ENCODE data around the gene TADA2A. TPM values are rescaled to one million over a fixed set of nuclear protein-coding genes. Genes with fewer than 3 reads are reported as not detected.

Gene TADA2A
- total RNA-seq, 1 experiment from 2014 or later = 29.4 TPM

DNA sequence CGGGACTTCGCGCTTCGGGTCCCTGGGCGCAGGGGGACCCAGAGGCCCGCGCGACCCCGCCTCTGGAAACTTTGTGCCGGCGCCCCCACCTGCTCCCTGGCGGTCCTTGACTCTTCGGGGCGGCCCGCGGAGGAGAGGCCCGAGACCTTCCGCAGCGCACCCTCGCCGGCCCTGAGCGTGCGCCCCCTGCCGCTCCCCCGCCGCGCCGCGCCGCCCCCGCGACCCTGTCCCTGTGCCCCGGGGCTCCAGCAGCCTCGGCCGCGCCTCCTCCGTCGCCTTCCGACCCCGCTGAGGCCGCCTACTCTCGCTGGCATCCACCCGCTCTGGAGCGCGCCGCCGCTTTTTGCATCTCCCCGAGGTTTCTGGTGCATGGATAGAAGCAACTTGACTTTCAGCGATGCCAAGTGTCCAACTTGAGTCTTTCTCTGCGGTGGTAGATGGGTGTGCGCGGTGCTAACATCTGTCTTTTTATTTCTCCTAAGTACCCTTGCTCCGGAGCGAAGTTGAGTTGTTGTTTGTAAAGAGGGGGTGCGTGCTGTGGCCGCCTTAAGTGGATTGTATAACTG is 83.4 kb downstream of the TADA2A start:
- Histone ChIP-seq H3K36me3 (ENCODE audit: control insufficient read depth, insufficient read depth, low read length) (no peaks in the 10 kb centered on the region), H3K4me1 (peaks cover 22% of the 10 kb centered on the region), H3K4me3 (ENCODE audit: low read depth, low read length) (peak overlapping the region; percentile 65), H3K9me3 (no peaks in the 10 kb centered on the region), H3K27me3 (replicated peaks; ENCODE audit: control insufficient read depth, insufficient read depth, low read length) (no peaks in the 10 kb centered on the region)
- no TSS peak for BruUV-seq (replicated peaks)
- ChIA-PET POLR2A (interaction anchor here (0.5 to 1.0 kb wide), 7 partner anchors 13 to 290 kb away, joined by 3 to 6 read pairs (median 3); partner anchors contain the start of genes ACACA, SYNRG and TADA2A), CTCF (no interaction called here)
- Mint-ChIP-seq H3K9me3 (ENCODE audit: unreplicated experiment) (no peaks in the 10 kb centered on the region), H3K36me3 (ENCODE audit: insufficient read depth, unreplicated experiment) (peaks cover 22% of the 10 kb centered on the region), H3K4me1 (ENCODE audit: low read depth, unreplicated experiment) (peaks cover 45% of the 10 kb centered on the region), H3K4me3 (ENCODE audit: unreplicated experiment) (peak overlapping the region; percentile 93), H3K27me3 (ENCODE audit: insufficient read depth, unreplicated experiment) (no peaks in the 10 kb centered on the region), H3K27ac (ENCODE audit: unreplicated experiment) (peak overlapping the region; percentile 78)
- peak; percentile 76 to 87 for DNase-seq
- intact Hi-C loops (cut with micrococcal nuclease; ENCODE audit: unreplicated experiment) = no loop called here
- TF ChIP-seq CTCF (IDR thresholded peaks at IDR 0.05; ENCODE audit: insufficient read depth in 1 of 2, low read depth in 1 of 2, low read length in 1 of 2, severe bottlenecking in 1 of 2, unreplicated experiment in 1 of 2) = peak in 1 of 2 experiments; percentile 51

DNA sequence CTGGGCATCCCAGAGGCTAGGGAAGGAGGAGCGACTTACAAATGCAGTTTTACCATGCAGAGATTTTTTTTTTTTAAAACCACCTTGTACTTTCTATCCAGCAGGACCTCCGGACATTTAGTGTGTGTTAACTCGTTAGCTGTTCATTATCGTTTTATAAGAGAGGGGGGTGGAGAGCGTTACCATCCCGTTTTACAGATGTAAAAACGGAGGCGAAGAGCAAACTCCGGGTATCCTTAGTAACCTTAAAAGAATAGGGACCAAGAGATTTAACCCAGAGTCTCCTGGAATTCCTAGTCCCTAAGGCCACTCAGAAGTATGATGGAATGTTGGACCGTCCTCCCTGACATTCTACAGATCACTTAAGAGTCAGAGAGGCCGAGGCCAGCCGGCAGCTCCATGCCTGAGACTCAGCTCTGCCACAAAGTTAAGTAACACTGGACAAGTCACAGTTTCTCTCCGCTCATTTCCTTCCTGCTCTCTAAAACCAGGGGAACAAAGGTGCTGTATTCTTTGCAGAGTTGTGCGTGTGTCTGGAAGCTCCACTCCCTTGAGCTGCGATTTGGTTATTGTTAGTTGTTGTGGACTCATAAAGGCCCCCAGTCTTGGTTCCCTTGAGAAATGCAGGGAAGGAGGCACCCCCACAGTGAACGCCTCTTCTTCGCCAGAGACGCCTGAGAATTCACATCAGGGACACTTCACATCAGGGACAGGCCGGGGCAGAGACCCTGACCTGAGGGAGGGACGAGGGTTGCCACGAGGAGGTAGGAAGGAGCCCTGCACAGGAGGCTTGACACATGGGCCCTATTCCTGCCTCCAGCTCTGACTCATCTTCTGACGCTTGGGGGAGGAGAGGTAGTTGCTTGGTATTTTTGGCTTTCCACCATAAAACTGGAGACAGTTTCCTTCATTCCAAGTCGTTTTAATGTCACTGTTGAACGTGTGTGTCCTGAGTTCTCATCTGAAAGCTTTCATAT is 84.2 kb downstream of the TADA2A start:
- H3K4me1 ChIP-seq = peaks cover 23% of the 10 kb centered on the region
- intact Hi-C loops (cut with micrococcal nuclease; ENCODE audit: unreplicated experiment) = no loop called here
- Mint-ChIP-seq H3K27me3 (ENCODE audit: insufficient read depth, unreplicated experiment) (no peaks in the 10 kb centered on the region), H3K27ac (ENCODE audit: unreplicated experiment) (peak overlapping the region; percentile 78), H3K4me3 (ENCODE audit: unreplicated experiment) (peak overlapping the region; percentile 93), H3K36me3 (ENCODE audit: insufficient read depth, unreplicated experiment) (peaks cover 28% of the 10 kb centered on the region), H3K9me3 (ENCODE audit: unreplicated experiment) (no peaks in the 10 kb centered on the region), H3K4me1 (ENCODE audit: low read depth, unreplicated experiment) (peaks cover 48% of the 10 kb centered on the region)
- H3K27me3 ChIP-seq (replicated peaks; ENCODE audit: control insufficient read depth, insufficient read depth, low read length) = no peaks in the 10 kb centered on the region
- ChIA-PET CTCF (interaction anchor here (0.5 to 1.0 kb wide), 3 partner anchors 11 to 118 kb away, joined by 3 to 4 read pairs (median 3); no protein-coding TSS in a partner anchor), POLR2A (interaction anchor here (0.6 to 1.1 kb wide), 2 partner anchors 14 to 38 kb away, joined by 3 to 5 read pairs; no protein-coding TSS in a partner anchor)
- BruUV-seq (replicated peaks) = TSS peak; percentile 52
- no peaks in the 10 kb centered on the region for H3K9me3 ChIP-seq
- no peaks in the 10 kb centered on the region for H3K36me3 ChIP-seq (ENCODE audit: control insufficient read depth, insufficient read depth, low read length)
- H3K4me3 ChIP-seq (ENCODE audit: low read depth, low read length) = peak overlapping the region; percentile 65
- no peak for TF ChIP-seq CTCF (IDR thresholded peaks at IDR 0.05; ENCODE audit: insufficient read depth in 1 of 2, low read depth in 1 of 2, low read length in 1 of 2, severe bottlenecking in 1 of 2, unreplicated experiment in 1 of 2)
- peak; percentile 70 to 78 for DNase-seq

GRCh38 chr17:37492167-37492566 is 85.5 kb downstream of the TADA2A start:
- Mint-ChIP-seq H3K27me3 (ENCODE audit: insufficient read depth, unreplicated experiment) (no peaks in the 10 kb centered on the region), H3K36me3 (ENCODE audit: insufficient read depth, unreplicated experiment) (peaks cover 28% of the 10 kb centered on the region), H3K4me1 (ENCODE audit: low read depth, unreplicated experiment) (peaks cover 42% of the 10 kb centered on the region), H3K4me3 (ENCODE audit: unreplicated experiment) (no peak overlapping the region), H3K9me3 (ENCODE audit: unreplicated experiment) (no peaks in the 10 kb centered on the region), H3K27ac (ENCODE audit: unreplicated experiment) (peak overlapping the region; percentile 56)
- ChIA-PET CTCF (no interaction called here), POLR2A (no interaction called here)
- no TSS peak for BruUV-seq (replicated peaks)
- Histone ChIP-seq H3K36me3 (ENCODE audit: control insufficient read depth, insufficient read depth, low read length) (no peaks in the 10 kb centered on the region), H3K4me1 (peaks cover 23% of the 10 kb centered on the region), H3K4me3 (ENCODE audit: low read depth, low read length) (no peak overlapping the region), H3K27me3 (replicated peaks; ENCODE audit: control insufficient read depth, insufficient read depth, low read length) (no peaks in the 10 kb centered on the region), H3K9me3 (no peaks in the 10 kb centered on the region)
- intact Hi-C loops (cut with micrococcal nuclease; ENCODE audit: unreplicated experiment) = no loop called here
- no peak for TF ChIP-seq CTCF (IDR thresholded peaks at IDR 0.05; ENCODE audit: insufficient read depth in 1 of 2, low read depth in 1 of 2, low read length in 1 of 2, severe bottlenecking in 1 of 2, unreplicated experiment in 1 of 2)
- no peak for DNase-seq
